Mesenchymal stem cell (in vitro differentiated cells and primary cell): Measurements from ENCODE around the gene PIAS2.

Experiments used
- DNase-seq: peaks from one replicate; pipeline ENCODE4 v3.0.0-alpha.2; 2013
- H2AFZ ChIP-seq: one replicate; pipeline ENCODE4 v1.6.1; 2013; ENCODE audit warnings: low read depth, mild to moderate bottlenecking, control low read depth, inconsistent platforms, low read length, moderate library complexity
- H2AK5ac ChIP-seq: 2 replicates; pipeline ENCODE4 v1.6.1; 2013; ENCODE audit warnings: low read length, moderate library complexity, mild to moderate bottlenecking, inconsistent platforms; ENCODE audit not compliant: severe bottlenecking
- H2BK120ac ChIP-seq: one replicate; pipeline ENCODE4 v1.6.1; 2013; ENCODE audit warnings: low read depth, mild to moderate bottlenecking, inconsistent platforms, low read length, moderate library complexity
- H2BK12ac ChIP-seq, 2 experiments: one replicate each; pipeline ENCODE4 v1.6.1; 2013; ENCODE audit warnings: inconsistent platforms in 2 of 2, low read length in 2 of 2, mild to moderate bottlenecking in 2 of 2, moderate library complexity in 2 of 2, control low read depth in 1 of 2
- H2BK15ac ChIP-seq: one replicate; pipeline ENCODE4 v1.6.1; 2013; ENCODE audit warnings: mild to moderate bottlenecking, low read depth, inconsistent platforms; ENCODE audit not compliant: poor library complexity, severe bottlenecking
- H2BK5ac ChIP-seq: 2 replicates; pipeline ENCODE4 v1.6.1; 2013; ENCODE audit warnings: low read depth, mild to moderate bottlenecking, low read length, control low read depth, inconsistent platforms; ENCODE audit not compliant: poor library complexity, severe bottlenecking
- H3K14ac ChIP-seq, 2 experiments: one replicate each; pipeline ENCODE4 v1.6.1; 2013; ENCODE audit warnings: inconsistent platforms in 2 of 2, low read length in 2 of 2, control low read depth in 1 of 2, mild to moderate bottlenecking in 1 of 2, moderate library complexity in 1 of 2
- H3K18ac ChIP-seq, 2 experiments: one replicate each; pipeline ENCODE4 v1.6.1; 2013; ENCODE audit warnings: inconsistent platforms in 2 of 2, low read length in 2 of 2, control low read depth in 1 of 2, low read depth in 1 of 2, mild to moderate bottlenecking in 1 of 2
- H3K23ac ChIP-seq, 2 experiments: one replicate each; pipeline ENCODE4 v1.6.1; 2013; ENCODE audit warnings: inconsistent platforms in 2 of 2, low read length in 2 of 2, mild to moderate bottlenecking in 2 of 2, moderate library complexity in 2 of 2, control low read depth in 1 of 2
- H3K27ac ChIP-seq: 2 replicates; pipeline ENCODE4 v1.5.1; 2013; ENCODE audit warnings: mild to moderate bottlenecking, moderate library complexity, low read length, control low read depth, inconsistent platforms; ENCODE audit not compliant: poor library complexity, severe bottlenecking
- H3K27me3 ChIP-seq, 2 experiments: 2 replicates each; pipeline versions ENCODE4 v1.6.1 to v1.7.0; 2013; ENCODE audit warnings: low read length in 2 of 2, mild to moderate bottlenecking in 2 of 2, moderate library complexity in 2 of 2, control low read depth in 1 of 2, inconsistent platforms in 1 of 2; ENCODE audit not compliant: control insufficient read depth in 1 of 2, insufficient read depth in 1 of 2
- H3K36me3 ChIP-seq, 2 experiments: 2 replicates each; pipeline versions ENCODE4 v1.6.1 to v1.7.0; 2013; ENCODE audit warnings: low read length in 2 of 2, control low read depth in 1 of 2, inconsistent platforms in 1 of 2, low read depth in 1 of 2, mild to moderate bottlenecking in 1 of 2; ENCODE audit not compliant: insufficient read depth in 2 of 2, control insufficient read depth in 1 of 2
- H3K4ac ChIP-seq, 2 experiments: one replicate each; pipeline ENCODE4 v1.6.1; 2013; ENCODE audit warnings: inconsistent platforms in 2 of 2, low read length in 2 of 2, mild to moderate bottlenecking in 2 of 2, moderate library complexity in 2 of 2, control low read depth in 1 of 2, low read depth in 1 of 2
- H3K4me1 ChIP-seq: 2 replicates; pipeline ENCODE4 v1.6.1; 2013; ENCODE audit warnings: low read depth, low read length, control low read depth; ENCODE audit not compliant: control insufficient read depth, insufficient read depth
- H3K4me2 ChIP-seq: 2 replicates; pipeline ENCODE4 v1.6.1; 2013; ENCODE audit warnings: low read length, mild to moderate bottlenecking, inconsistent platforms; ENCODE audit not compliant: poor library complexity, severe bottlenecking
- H3K4me3 ChIP-seq, 2 experiments: 2 replicates each; pipeline versions ENCODE4 v1.5.1 to v1.7.0; 2013; ENCODE audit warnings: low read length in 2 of 2, mild to moderate bottlenecking in 2 of 2, control low read depth in 1 of 2, low read depth in 1 of 2; ENCODE audit not compliant: insufficient read depth in 1 of 2
- H3K79me1 ChIP-seq: replicated peaks from 2 replicates; pipeline ENCODE4 v1.6.1; 2013; ENCODE audit warnings: mild to moderate bottlenecking, control low read depth, low read length, inconsistent platforms; ENCODE audit not compliant: poor library complexity, severe bottlenecking
- H3K9ac ChIP-seq: 2 replicates; pipeline ENCODE4 v1.7.0; 2013; ENCODE audit warnings: mild to moderate bottlenecking, low read length, moderate library complexity
- H3K9me3 ChIP-seq: 2 replicates; pipeline ENCODE4 v1.7.0; 2013; ENCODE audit warnings: mild to moderate bottlenecking, low read length; ENCODE audit not compliant: control insufficient read depth
- H4K8ac ChIP-seq: one replicate; pipeline ENCODE4 v1.6.1; 2013; ENCODE audit warnings: inconsistent platforms, mild to moderate bottlenecking, low read length, moderate library complexity
- H4K91ac ChIP-seq: one replicate; pipeline ENCODE4 v1.6.1; 2013; ENCODE audit warnings: mild to moderate bottlenecking, low read length, inconsistent platforms
- WGBS: methylation state at CpG from one replicate; pipeline ENCODE4 v1.1.7; 2013; ENCODE audit warnings: mixed read lengths; 5-methylcytosine and 5-hydroxymethylcytosine counted together

Gene PIAS2

DNA sequence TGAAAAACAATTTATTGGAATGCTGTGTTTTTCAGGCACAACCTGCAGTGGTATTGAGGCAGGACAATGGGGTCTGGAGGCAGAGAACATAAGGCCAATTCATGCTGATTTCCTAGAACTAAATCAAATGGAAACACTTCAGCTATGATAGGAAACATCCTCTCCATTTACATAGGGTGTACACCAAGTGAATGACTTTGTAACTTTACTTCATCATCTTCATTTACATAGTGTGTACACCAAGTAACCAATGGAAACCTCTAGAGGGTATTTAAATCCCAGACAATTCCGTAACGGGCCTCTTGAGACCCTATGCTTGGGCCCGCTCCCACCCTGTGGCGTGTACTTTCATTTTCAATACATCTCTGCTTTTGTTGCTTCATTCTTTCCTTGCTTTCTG, 128.2 kb downstream of the PIAS2 start:
- no peak overlapping the region for H2AK5ac ChIP-seq
- no peak overlapping the region for H2BK120ac ChIP-seq
- no peaks in the 10 kb centered on the region for H3K79me1 ChIP-seq
- no peaks in the 10 kb centered on the region for H3K27me3 ChIP-seq
- no peak overlapping the region for H4K91ac ChIP-seq
- no peak for DNase-seq
- H3K4ac ChIP-seq: no peak overlapping the region
- no peak overlapping the region for H4K8ac ChIP-seq
- no peak overlapping the region for H3K23ac ChIP-seq
- H3K4me2 ChIP-seq: no peak overlapping the region
- H3K27ac ChIP-seq: no peak overlapping the region
- no peak overlapping the region for H3K9ac ChIP-seq
- no peaks in the 10 kb centered on the region for H3K36me3 ChIP-seq
- no peak overlapping the region for H2BK12ac ChIP-seq
- H3K4me3 ChIP-seq: no peak overlapping the region
- no peak overlapping the region for H2BK15ac ChIP-seq
- no peaks in the 10 kb centered on the region for H3K4me1 ChIP-seq
- 85% methylated on average over 4 of the region's 4 CpGs for WGBS
- H2BK5ac ChIP-seq: no peak overlapping the region
- H2AFZ ChIP-seq: no peak overlapping the region
- no peak overlapping the region for H3K18ac ChIP-seq
- peaks cover 5% of the 10 kb centered on the region for H3K9me3 ChIP-seq
- H3K14ac ChIP-seq: no peak overlapping the region

DNA sequence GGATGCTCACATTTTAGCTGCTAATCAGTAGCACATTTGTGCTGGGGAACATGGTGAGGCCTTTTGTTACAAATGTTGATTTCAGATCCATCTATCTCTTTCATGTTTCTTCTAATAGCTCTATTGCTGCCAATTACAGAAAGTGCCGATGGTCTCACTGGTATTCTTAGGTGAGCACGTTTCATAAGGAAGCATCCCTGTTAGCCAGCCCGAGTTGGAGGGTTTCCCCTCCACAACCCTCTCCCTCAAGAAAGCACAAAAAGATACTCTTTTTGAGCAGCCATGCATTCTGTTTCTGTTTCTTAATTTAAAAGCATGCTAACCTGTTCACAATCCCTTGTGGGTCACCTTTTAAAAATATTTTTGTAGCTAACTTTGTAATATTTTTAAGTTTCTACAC, 129.6 kb downstream of the PIAS2 start:
- Histone ChIP-seq H3K18ac (no peak overlapping the region), H3K4me2 (no peak overlapping the region), H2BK15ac (no peak overlapping the region), H3K4me1 (no peaks in the 10 kb centered on the region), H3K4me3 (no peak overlapping the region), H3K9me3 (peaks cover 5% of the 10 kb centered on the region), H3K9ac (no peak overlapping the region), H3K14ac (no peak overlapping the region), H3K27ac (no peak overlapping the region), H3K27me3 (no peaks in the 10 kb centered on the region), H3K36me3 (no peaks in the 10 kb centered on the region), H3K79me1 (no peaks in the 10 kb centered on the region), H2AFZ (no peak overlapping the region), H2AK5ac (no peak overlapping the region), H4K8ac (no peak overlapping the region), H3K23ac (no peak overlapping the region), H3K4ac (no peak overlapping the region), H4K91ac (no peak overlapping the region), H2BK12ac (no peak overlapping the region), H2BK5ac (no peak overlapping the region), H2BK120ac (no peak overlapping the region)
- 79% methylated on average over 3 of the region's 3 CpGs for WGBS
- DNase-seq: no peak

DNA sequence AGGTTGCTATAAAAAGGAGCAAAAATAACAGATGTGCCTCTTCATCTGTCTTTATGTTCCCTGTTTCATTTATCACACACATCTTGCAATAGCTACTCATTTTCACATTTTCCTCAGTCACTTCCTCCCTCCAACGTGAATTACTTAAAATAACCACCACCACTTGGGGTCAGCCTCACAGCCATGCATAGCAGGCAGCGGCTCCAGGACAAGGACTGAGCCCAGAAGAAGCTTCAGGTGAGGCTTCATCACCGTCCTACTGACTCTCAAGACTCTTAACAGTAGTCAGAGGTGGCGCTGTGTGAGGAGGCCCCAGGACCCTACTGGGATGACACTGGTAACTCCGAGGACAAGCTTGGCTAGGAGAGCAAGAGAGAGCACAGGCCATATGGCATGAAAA, 144.9 kb downstream of the PIAS2 start:
- Histone ChIP-seq H2BK120ac (no peak overlapping the region), H2AFZ (no peak overlapping the region)
- WGBS: 64% methylated on average over 5 of the region's 5 CpGs

DNA sequence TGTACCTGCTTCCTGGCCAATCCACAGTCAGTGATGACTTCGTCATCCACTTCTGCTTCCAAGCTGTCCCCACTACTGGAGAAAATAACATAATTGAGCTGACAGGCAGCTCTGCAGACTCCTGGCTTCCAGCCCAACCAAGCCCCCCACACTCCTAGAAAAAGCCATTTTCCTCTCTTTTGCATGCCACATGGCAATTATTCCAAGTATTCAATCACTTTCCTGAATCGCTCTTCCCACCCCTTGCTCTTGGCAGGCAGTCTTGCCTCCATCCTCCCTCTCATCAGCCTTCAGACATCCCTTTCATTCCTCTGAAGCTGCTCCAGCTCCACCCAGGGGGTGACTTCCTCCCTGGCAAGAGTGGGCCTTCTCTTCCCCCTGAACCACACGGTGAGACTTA, 146.2 kb downstream of the PIAS2 start:
- Histone ChIP-seq H3K9ac (no peak overlapping the region), H3K79me1 (no peaks in the 10 kb centered on the region), H3K9me3 (no peaks in the 10 kb centered on the region), H2BK12ac (no peak overlapping the region), H3K27me3 (peaks cover 0 to 11% of the 10 kb centered on the region in 2 experiments), H4K91ac (no peak overlapping the region), H3K27ac (no peak overlapping the region), H3K23ac (no peak overlapping the region), H3K36me3 (no peaks in the 10 kb centered on the region), H3K4me1 (no peaks in the 10 kb centered on the region), H3K18ac (no peak overlapping the region), H3K14ac (no peak overlapping the region), H3K4me3 (no peak overlapping the region), H2AK5ac (no peak overlapping the region), H2BK120ac (no peak overlapping the region), H3K4ac (no peak overlapping the region), H4K8ac (no peak overlapping the region), H3K4me2 (no peak overlapping the region), H2BK15ac (no peak overlapping the region), H2BK5ac (no peak overlapping the region), H2AFZ (no peak overlapping the region)
- 73% methylated on average over 3 of the region's 3 CpGs for WGBS
- no peak for DNase-seq

More for the DNA sequence above, 144.9 kb downstream of the PIAS2 start:
- H4K8ac ChIP-seq: no peak overlapping the region
- H3K27me3 ChIP-seq: peaks cover 0 to 6% of the 10 kb centered on the region in 2 experiments
- H3K36me3 ChIP-seq: no peaks in the 10 kb centered on the region
- no peak overlapping the region for H3K27ac ChIP-seq
- no peak overlapping the region for H3K4ac ChIP-seq
- H2BK5ac ChIP-seq: no peak overlapping the region
- H2BK15ac ChIP-seq: no peak overlapping the region
- no peak overlapping the region for H3K23ac ChIP-seq
- no peaks in the 10 kb centered on the region for H3K4me1 ChIP-seq
- H3K9ac ChIP-seq: no peak overlapping the region
- H2AK5ac ChIP-seq: no peak overlapping the region
- no peak overlapping the region for H3K4me2 ChIP-seq
- no peak overlapping the region for H3K14ac ChIP-seq
- no peak overlapping the region for H3K4me3 ChIP-seq
- H3K9me3 ChIP-seq: no peaks in the 10 kb centered on the region
- no peaks in the 10 kb centered on the region for H3K79me1 ChIP-seq
- no peak overlapping the region for H2BK12ac ChIP-seq
- H4K91ac ChIP-seq: no peak overlapping the region
- no peak overlapping the region for H3K18ac ChIP-seq
- DNase-seq: no peak
